HFFc6 (cell line): Measurements from ENCODE around the gene FAM236A. TPM values are rescaled to one million over a fixed set of nuclear protein-coding genes. Genes with fewer than 3 reads are reported as not detected.

Experiments
- total RNA-seq, 6 experiments: library from RNA; stranded (reverse); fragmentation: NEBNext Ultra II Directional; extraction: Animal tissue kit (Norgen Biotek cat#: 25700); gene quantifications; 2 replicates in 1 of 6; 3 replicates in 5 of 6; pipeline ENCODE4 v1.2.3, GENCODE V29; 2021

Gene FAM236A
- total RNA-seq, 6 experiments from 2014 or later: not detected

Other genes with a start within 250 kb of the FAM236A start
- gene PHKA1, start 223.9 kb upstream of the FAM236A start, total RNA-seq: under 1 TPM in 2 of 6 experiments, not detected in 4; 0.09 to 0.12 TPM
- not detected for gene DMRTC1B, start 161.3 kb upstream of the FAM236A start, total RNA-seq
- not detected for gene FAM236B, start 155.5 kb upstream of the FAM236A start, total RNA-seq
- gene FAM236D, start 130.0 kb upstream of the FAM236A start, total RNA-seq: not detected
- gene FAM236C, start 25.6 kb upstream of the FAM236A start, total RNA-seq: not detected
- gene DMRTC1, start 5.6 kb downstream of the FAM236A start, total RNA-seq: not detected
- gene PABPC1L2B, start 64.7 kb downstream of the FAM236A start, total RNA-seq: not detected
- not detected for gene PABPC1L2A, start 141.3 kb downstream of the FAM236A start, total RNA-seq